Measurements from ENCODE around the gene CHST11. TPM values are rescaled to one million over a fixed set of nuclear protein-coding genes. Genes with fewer than 3 reads are reported as not detected.

CHST11 gene
- total RNA-seq, 2 experiments from 2014 or later: 19.1 to 21.9 TPM

DNA sequence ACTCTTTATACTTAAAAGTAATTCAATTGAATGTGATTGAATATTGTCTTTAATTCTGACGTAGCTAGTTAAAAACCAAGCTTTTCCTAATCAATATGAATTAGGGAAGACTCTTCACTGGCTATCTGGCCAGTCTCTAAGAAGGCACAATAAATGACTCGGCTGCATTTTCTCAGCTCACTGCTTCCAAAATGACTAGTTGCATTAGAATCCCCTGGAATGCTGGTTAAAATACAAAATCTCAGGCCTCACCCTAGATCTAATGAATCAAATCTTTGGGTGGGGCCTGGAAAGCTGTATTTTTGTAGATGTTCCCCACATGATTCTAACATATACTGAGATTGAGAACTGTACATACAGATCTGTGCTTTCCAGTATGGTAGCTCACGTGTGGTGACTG lies 242.1 kb downstream of the CHST11 start:
- no peaks in the 10 kb centered on the region for H3K27me3 Mint-ChIP-seq
- no peak for DNase-seq
- H3K36me3 Mint-ChIP-seq: peaks cover 6% of the 10 kb centered on the region
- peaks cover 44% of the 10 kb centered on the region for H3K4me1 Mint-ChIP-seq
- H3K9me3 Mint-ChIP-seq: no peaks in the 10 kb centered on the region
- H3K27ac Mint-ChIP-seq: no peak overlapping the region
- H3K4me3 Mint-ChIP-seq: no peak overlapping the region

DNA sequence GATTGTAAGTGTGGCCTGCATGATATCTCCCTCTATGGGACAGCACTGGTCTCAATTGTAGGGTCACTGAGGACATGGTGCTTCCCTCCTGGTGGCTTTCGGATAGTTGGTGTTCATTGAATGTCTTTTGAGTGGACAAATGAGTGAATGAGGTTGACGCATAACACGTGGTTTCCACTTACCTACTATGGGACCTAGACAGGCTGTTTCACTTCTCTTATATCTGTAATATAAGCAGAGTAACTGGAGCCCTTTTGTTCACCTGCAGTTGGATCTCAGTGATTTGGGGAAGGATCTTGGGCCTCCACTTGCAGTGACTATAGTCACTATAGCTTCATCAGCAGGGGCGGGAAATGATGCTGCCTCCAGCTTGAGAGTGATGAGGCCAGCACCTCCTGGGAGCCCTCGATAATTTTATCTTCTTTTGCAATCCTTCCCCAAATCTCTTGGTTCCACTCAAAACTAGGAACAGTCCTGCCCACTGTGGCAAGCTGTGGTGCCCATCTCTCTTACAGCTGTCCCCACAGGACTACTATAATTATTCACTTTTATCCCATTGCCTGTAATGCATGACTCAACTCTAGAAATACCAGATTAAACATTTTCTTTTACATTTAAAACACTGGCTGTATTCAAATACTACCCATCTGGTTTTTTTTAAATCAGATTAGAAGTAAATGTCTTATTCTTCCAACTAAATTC lies 242.9 kb downstream of the CHST11 start:
- Mint-ChIP-seq H3K36me3 (peaks cover 3% of the 10 kb centered on the region), H3K27me3 (no peaks in the 10 kb centered on the region), H3K27ac (no peak overlapping the region), H3K4me1 (peaks cover 37% of the 10 kb centered on the region), H3K4me3 (no peak overlapping the region), H3K9me3 (no peaks in the 10 kb centered on the region)
- no peak for DNase-seq

DNA sequence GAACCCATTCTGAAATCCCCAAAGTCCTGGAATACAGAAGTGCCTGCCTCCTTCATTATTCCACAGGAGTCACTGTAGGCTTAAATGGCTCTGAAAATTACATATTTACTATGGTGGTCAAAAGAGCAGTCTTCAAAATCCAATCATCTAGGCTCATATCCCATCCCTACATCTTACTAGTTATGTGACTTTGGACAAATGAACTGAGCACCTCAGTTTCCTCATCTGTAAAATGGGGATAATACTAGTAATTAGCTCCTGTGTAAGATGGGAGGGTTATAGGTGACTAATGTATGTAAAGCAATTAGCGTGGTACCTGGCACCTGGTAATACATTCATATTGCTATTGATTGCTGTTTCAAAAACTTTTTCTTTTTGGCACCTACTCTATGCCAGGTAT lies 243.6 kb downstream of the CHST11 start:
- H3K9me3 Mint-ChIP-seq: no peaks in the 10 kb centered on the region
- H3K4me1 Mint-ChIP-seq: peaks cover 32% of the 10 kb centered on the region
- H3K4me3 Mint-ChIP-seq: no peak overlapping the region
- DNase-seq: no peak
- H3K27ac Mint-ChIP-seq: no peak overlapping the region
- no peaks in the 10 kb centered on the region for H3K27me3 Mint-ChIP-seq
- H3K36me3 Mint-ChIP-seq: peaks cover 3% of the 10 kb centered on the region

DNA sequence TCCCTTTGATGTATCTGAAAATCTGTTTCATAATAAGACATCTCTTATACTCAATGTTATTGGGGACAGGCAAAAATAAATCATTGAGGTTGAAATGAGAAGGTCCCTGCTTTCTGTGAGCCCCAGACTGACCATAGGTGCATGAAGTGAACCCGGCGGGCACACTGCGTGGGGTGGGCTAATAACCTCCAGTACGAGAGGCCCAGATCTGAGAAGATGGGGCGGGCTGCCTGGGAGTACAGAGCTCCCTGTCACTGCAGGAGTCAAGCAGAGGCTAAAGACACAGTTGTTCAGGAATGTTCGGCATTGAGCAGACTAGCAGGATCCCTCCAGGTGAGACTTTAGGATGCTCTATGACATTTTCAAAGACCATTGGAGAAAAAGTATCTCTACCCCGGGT lies 244.6 kb downstream of the CHST11 start:
- no peak overlapping the region for H3K27ac Mint-ChIP-seq

DNA sequence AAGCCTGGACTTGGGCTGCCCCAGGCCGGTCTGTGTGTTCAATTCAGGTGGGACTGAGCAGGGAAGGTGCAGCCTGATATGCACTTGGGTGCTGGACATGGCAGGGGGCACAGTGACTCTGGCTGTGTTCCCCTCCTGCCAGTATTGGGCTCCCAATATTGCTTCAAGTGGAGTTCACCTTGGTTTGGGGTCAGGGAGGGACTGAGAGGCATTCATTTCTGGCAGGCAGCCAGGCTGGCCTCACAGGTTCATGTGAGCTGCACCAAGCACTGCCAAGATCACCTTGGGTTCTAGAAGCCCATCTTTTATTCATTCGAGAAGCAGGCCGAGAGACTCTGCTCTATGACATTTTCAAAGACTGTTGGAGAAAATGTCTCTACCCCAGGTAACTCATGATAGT lies 245.0 kb downstream of the CHST11 start:
- H3K4me1 Mint-ChIP-seq: peaks cover 24% of the 10 kb centered on the region
- H3K27me3 Mint-ChIP-seq: no peaks in the 10 kb centered on the region
- no peaks in the 10 kb centered on the region for H3K9me3 Mint-ChIP-seq
- peaks cover 3% of the 10 kb centered on the region for H3K36me3 Mint-ChIP-seq
- no peak overlapping the region for H3K4me3 Mint-ChIP-seq
- DNase-seq: no peak
- H3K27ac Mint-ChIP-seq: no peak overlapping the region

More for the DNA sequence above, 244.6 kb downstream of the CHST11 start:
- Mint-ChIP-seq H3K4me1 (peaks cover 24% of the 10 kb centered on the region), H3K9me3 (no peaks in the 10 kb centered on the region), H3K36me3 (peaks cover 3% of the 10 kb centered on the region), H3K4me3 (no peak overlapping the region), H3K27me3 (no peaks in the 10 kb centered on the region)
- DNase-seq: no peak

GRCh38 chr12:104702565-104703139 lies 245.9 kb downstream of the CHST11 start:
- H3K4me1 Mint-ChIP-seq: peaks cover 23% of the 10 kb centered on the region
- no peak overlapping the region for H3K27ac Mint-ChIP-seq
- H3K9me3 Mint-ChIP-seq: no peaks in the 10 kb centered on the region
- no peaks in the 10 kb centered on the region for H3K27me3 Mint-ChIP-seq
- H3K4me3 Mint-ChIP-seq: no peak overlapping the region
- DNase-seq: no peak
- H3K36me3 Mint-ChIP-seq: peaks cover 3% of the 10 kb centered on the region

DNA sequence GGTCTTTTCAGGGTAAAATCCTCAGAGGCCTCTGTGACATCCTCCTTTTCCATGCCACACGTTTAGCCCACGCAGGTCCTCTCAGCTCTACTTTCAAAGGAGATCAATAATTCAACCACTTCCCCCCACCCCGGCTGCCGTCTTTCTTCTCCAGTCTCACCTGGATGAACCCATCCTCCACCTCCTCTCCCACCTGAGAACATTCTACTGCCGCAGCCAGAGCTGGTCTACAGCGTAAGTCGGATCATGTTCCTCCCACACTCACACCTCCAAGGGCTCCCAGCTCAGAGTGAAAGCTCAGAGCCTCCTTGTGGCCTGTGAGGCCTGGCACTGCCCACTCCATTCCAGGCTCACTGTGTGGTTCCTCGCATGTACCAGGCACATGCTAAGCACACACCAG lies 246.6 kb downstream of the CHST11 start:
- no peaks in the 10 kb centered on the region for H3K9me3 Mint-ChIP-seq
- H3K27me3 Mint-ChIP-seq: no peaks in the 10 kb centered on the region
- H3K4me3 Mint-ChIP-seq: no peak overlapping the region
- peaks cover 27% of the 10 kb centered on the region for H3K4me1 Mint-ChIP-seq
- peaks cover 3% of the 10 kb centered on the region for H3K36me3 Mint-ChIP-seq
- no peak overlapping the region for H3K27ac Mint-ChIP-seq
- no peak for DNase-seq

GRCh38 chr12:104704224-104704779 lies 247.6 kb downstream of the CHST11 start:
- Mint-ChIP-seq H3K27ac (no peak overlapping the region), H3K27me3 (no peaks in the 10 kb centered on the region), H3K9me3 (no peaks in the 10 kb centered on the region), H3K36me3 (peaks cover 3% of the 10 kb centered on the region), H3K4me3 (no peak overlapping the region), H3K4me1 (peaks cover 29% of the 10 kb centered on the region)
- DNase-seq: no peak

- Mint-ChIP-seq H3K27ac (no peak overlapping the region), H3K27me3 (no peaks in the 10 kb centered on the region), H3K4me3 (no peak overlapping the region), H3K4me1 (peaks cover 28% of the 10 kb centered on the region), H3K36me3 (peaks cover 3% of the 10 kb centered on the region), H3K9me3 (no peaks in the 10 kb centered on the region)
- no peak for DNase-seq
These were observed 250.4 kb downstream of the CHST11 start for GRCh38 chr12:104707194-104707593.

DNA sequence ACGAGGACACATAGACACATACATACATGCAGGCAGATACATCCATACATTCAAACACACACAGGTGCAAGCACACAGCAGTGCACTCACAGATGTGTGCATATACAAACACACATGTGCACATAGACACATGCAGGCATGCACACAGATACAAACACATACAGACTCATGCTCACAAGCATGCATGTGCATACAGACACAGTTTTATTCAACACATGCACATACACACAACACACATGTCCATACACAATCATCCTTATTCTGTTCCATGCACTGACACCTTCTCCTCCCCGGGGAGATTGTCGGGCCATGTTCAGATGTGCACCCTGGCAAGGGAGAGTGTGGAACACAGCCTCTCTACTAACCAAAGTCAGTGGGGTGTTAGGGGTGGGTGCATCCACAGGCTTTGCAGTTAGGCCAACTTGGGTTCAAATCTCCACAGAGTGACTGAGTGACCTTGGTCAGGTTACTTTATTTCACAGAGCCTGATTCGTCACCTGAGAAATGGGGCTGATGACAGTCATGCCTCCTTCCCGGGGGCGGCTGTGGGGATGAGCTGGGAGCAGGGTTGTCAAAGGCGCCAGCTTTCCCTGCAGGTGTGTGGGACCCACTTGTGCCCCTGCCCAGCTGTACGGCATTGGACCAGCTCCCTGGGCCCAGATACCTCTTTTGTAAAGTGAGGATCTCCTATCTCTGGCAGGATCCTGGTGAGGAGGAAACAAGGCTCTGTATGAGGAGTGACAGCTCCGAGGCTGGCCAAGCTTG lies 251.2 kb downstream of the CHST11 start:
- no peak overlapping the region for H3K4me3 Mint-ChIP-seq
- no peak overlapping the region for H3K27ac Mint-ChIP-seq
- H3K9me3 Mint-ChIP-seq: no peaks in the 10 kb centered on the region
- H3K27me3 Mint-ChIP-seq: no peaks in the 10 kb centered on the region
- H3K36me3 Mint-ChIP-seq: peaks cover 3% of the 10 kb centered on the region
- H3K4me1 Mint-ChIP-seq: peaks cover 28% of the 10 kb centered on the region
- DNase-seq: no peak

DNA sequence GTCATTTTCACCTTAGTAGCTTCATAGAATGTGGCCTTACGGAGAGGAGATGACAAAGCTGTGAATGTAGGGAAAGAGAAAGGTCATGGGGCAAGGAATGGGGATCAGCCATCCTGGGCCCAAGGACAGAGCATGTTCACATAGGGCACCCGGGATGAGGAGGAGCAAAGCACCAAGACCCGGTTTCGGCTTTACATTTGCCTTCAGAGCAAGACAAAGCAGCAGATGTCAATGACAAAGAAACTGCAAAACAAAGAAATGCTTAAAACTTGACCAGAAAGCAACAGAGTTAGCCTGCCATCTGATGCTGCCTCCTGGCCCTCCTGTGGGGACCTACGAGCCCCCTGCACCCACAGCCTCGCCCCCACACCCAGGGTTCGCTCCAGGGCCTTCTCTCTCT lies 252.1 kb downstream of the CHST11 start:
- no peak overlapping the region for H3K4me3 Mint-ChIP-seq
- no peak for DNase-seq

GRCh38 chr12:104709692-104710435 lies 253.1 kb downstream of the CHST11 start:
- Mint-ChIP-seq H3K27me3 (no peaks in the 10 kb centered on the region), H3K27ac (no peak overlapping the region), H3K9me3 (no peaks in the 10 kb centered on the region), H3K4me3 (no peak overlapping the region), H3K4me1 (peaks cover 28% of the 10 kb centered on the region), H3K36me3 (no peaks in the 10 kb centered on the region)
- no peak for DNase-seq

More for the DNA sequence above, 252.1 kb downstream of the CHST11 start:
- Mint-ChIP-seq H3K4me1 (peaks cover 22% of the 10 kb centered on the region), H3K36me3 (no peaks in the 10 kb centered on the region), H3K27ac (no peak overlapping the region), H3K9me3 (no peaks in the 10 kb centered on the region), H3K27me3 (no peaks in the 10 kb centered on the region)

DNA sequence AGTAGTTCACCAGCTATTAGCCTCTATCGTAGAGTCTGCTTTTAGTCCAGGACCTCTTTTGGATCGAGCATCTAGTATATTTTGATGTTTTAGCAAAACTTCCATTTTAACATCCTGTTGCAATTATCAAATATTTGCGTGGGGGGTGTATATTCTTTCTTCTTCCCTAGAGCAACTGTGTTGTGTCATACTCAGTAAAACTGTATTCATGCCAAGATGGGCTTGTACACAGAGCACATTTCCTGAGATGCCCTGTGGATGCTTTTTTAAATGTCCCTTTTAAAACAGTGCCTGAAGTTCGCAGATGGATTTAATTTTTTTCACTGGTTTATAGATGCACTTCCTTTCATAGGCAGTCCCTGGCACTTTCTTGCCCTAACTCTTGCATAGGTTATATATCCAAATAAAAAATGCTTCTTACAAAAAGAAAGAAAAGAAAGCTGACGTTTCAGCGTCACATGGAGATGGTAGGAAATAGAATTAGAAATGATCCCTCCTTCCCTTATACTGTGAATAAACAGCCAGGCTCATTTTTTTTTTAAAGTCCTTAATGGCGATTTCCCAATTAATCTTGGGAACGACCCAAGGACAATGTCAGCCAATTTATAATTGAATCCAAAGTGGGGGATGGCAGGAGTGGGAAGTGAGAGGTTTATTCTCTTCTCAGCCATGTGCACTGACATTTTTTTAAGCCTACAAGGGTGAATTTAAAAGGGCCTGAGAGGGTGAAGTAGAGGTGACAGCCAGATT lies 254.4 kb downstream of the CHST11 start:
- no peaks in the 10 kb centered on the region for H3K27me3 Mint-ChIP-seq
- H3K9me3 Mint-ChIP-seq: no peaks in the 10 kb centered on the region
- no peaks in the 10 kb centered on the region for H3K36me3 Mint-ChIP-seq
- H3K4me1 Mint-ChIP-seq: peaks cover 33% of the 10 kb centered on the region
- no peak overlapping the region for H3K27ac Mint-ChIP-seq
- no peak overlapping the region for H3K4me3 Mint-ChIP-seq
- DNase-seq: no peak

DNA sequence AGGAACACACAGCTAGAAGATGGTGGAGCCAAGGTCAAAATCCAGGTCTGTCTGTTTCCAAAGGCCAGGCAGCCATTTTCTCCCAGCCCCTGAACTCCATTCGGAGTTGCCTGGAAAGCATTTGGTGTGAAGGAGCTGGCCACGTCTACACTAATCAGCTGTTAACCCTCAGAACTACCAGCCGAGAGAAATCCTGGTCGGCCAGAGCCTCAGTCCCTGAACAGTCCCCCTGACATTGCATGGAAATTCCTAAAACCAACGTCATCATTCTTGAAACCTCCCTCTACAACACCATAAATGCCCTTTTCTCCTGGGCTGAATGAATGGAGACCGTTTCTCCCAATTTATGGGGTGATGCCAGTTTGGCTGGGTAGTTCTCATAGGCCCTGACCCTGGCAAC lies 255.7 kb downstream of the CHST11 start:
- H3K4me3 Mint-ChIP-seq: no peak overlapping the region
- H3K36me3 Mint-ChIP-seq: no peaks in the 10 kb centered on the region
- DNase-seq: no peak
- peaks cover 26% of the 10 kb centered on the region for H3K4me1 Mint-ChIP-seq
- H3K27me3 Mint-ChIP-seq: no peaks in the 10 kb centered on the region
- no peak overlapping the region for H3K27ac Mint-ChIP-seq
- no peaks in the 10 kb centered on the region for H3K9me3 Mint-ChIP-seq

Measured in activated naive CD8-positive, alpha-beta T cell treated with anti-CD3 and anti-CD28 coated beads for 36 hours (primary cell).